Epithelial cell of proximal tubule (primary cell): ENCODE data around the gene WNT5B. TPM values are rescaled to one million over a fixed set of nuclear protein-coding genes. Genes with fewer than 3 reads are reported as not detected.
"Not testable (repeated sequence)": the region's sequence is repeated elsewhere in the genome, so short reads cannot be mapped to it uniquely, and the experiment has no call there.

Source experiments
- DNase-seq: peaks from one replicate; pipeline ENCODE4 v3.0.0-alpha.2; 2011; ENCODE audit warnings: low read depth
- H3K4me3 ChIP-seq: 2 replicates; pipeline ENCODE4 v1.5.1; 2011; ENCODE audit warnings: low read depth, mild to moderate bottlenecking, low read length
- CTCF ChIP-seq: conservative IDR thresholded peaks from 2 replicates; pipeline ENCODE4 v1.5.1; 2012; ENCODE audit warnings: low read depth, mild to moderate bottlenecking, low read length
- total RNA-seq: library from RNA; depleted of rRNA; stranded (reverse); fragments of >200 nt; gene quantifications from 2 replicates; pipeline ENCODE4 v1.2.3, GENCODE V29; 2015

Gene WNT5B
- total RNA-seq, 1 donor from 2014 or later, result 6.6 TPM

- TF ChIP-seq CTCF, result no peak
- H3K4me3 ChIP-seq, result no peak overlapping the region
- no peak for DNase-seq
Observed at GRCh38 chr12:1598757-1599156, 30.3 kb upstream of the WNT5B start.

- H3K4me3 ChIP-seq, DNase-seq: not testable (repeated sequence)
Observed at GRCh38 chr12:1602706-1603105, 26.3 kb upstream of the WNT5B start.

GRCh38 chr12:1603269-1603993 lies 25.6 kb upstream of the WNT5B start:
- TF ChIP-seq CTCF, result no peak
- DNase-seq, result no peak
- no peak overlapping the region for H3K4me3 ChIP-seq

GRCh38 chr12:1604464-1604863 lies 24.6 kb upstream of the WNT5B start:
- H3K4me3 ChIP-seq, result no peak overlapping the region
- no peak for DNase-seq
- no peak for TF ChIP-seq CTCF

GRCh38 chr12:1605129-1606020 lies 23.7 kb upstream of the WNT5B start:
- peak; percentile 80 for TF ChIP-seq CTCF
- DNase-seq, result peak; percentile 63
- peak overlapping the region; percentile 55 for H3K4me3 ChIP-seq

- H3K4me3 ChIP-seq, result peak overlapping the region; percentile 55
- DNase-seq, result peak; percentile 71
- TF ChIP-seq CTCF, result no peak
Observed at GRCh38 chr12:1606021-1606622, 22.9 kb upstream of the WNT5B start.
